HG03432 (cell line): ENCODE data around the gene SPEF2.
A peak's percentile ranks its signal among the peaks of the same experiment; 100 is the strongest.
"Not testable (repeated sequence)": the region's sequence is repeated elsewhere in the genome, so short reads cannot be mapped to it uniquely, and the experiment has no call there.

Experiments used
- ATAC-seq: cut with Tn5 transposase; IDR thresholded peaks from one replicate; pipeline ENCODE4 v1.9.1; 2021; ENCODE audit warnings: mild to moderate bottlenecking, moderate library complexity; ENCODE audit not compliant: unreplicated experiment

Gene SPEF2

GRCh38 chr5:35850967-35851680 is 233.5 kb downstream of the SPEF2 start:
- no peak for ATAC-seq

GRCh38 chr5:35852084-35852734 is 234.5 kb downstream of the SPEF2 start:
- peak; percentile 41 for ATAC-seq

- ATAC-seq, result no peak
These were observed 235.1 kb downstream of the SPEF2 start for GRCh38 chr5:35852773-35853172.

- ATAC-seq, result no peak
These were observed 236.0 kb downstream of the SPEF2 start for GRCh38 chr5:35853631-35854030.

- no peak for ATAC-seq
These were observed 236.6 kb downstream of the SPEF2 start for GRCh38 chr5:35854248-35854647.

- no peak for ATAC-seq
These were observed 237.5 kb downstream of the SPEF2 start for GRCh38 chr5:35855187-35855586.

GRCh38 chr5:35856186-35856764 is 238.6 kb downstream of the SPEF2 start:
- not testable (repeated sequence) for ATAC-seq

GRCh38 chr5:35856765-35857351 is 239.2 kb downstream of the SPEF2 start, which contains the start of gene IL7R:
Gene IL7R (plus strand): TSS chr5:35856891. CDS start chr5:35856978, 87 bp downstream.
- ATAC-seq, result peak; percentile 55

GRCh38 chr5:35857606-35858205 is 240.0 kb downstream of the SPEF2 start:
- ATAC-seq, result no peak

- ATAC-seq, result no peak
These were observed 241.5 kb downstream of the SPEF2 start for GRCh38 chr5:35859101-35859661.

- ATAC-seq, result no peak
These were observed 243.0 kb downstream of the SPEF2 start for GRCh38 chr5:35860686-35861085.

- ATAC-seq, result no peak
These were observed 244.1 kb downstream of the SPEF2 start for GRCh38 chr5:35861718-35862117.

- ATAC-seq, result peak; percentile 43
These were observed 244.5 kb downstream of the SPEF2 start for GRCh38 chr5:35862126-35862525.

- peak; percentile 65 for ATAC-seq
These were observed 245.5 kb downstream of the SPEF2 start for GRCh38 chr5:35863159-35863558.
